HuH-7 (cell line): Measurements from ENCODE around the gene CPO.
A peak's percentile ranks its signal among the peaks of the same experiment; 100 is the strongest.

Experiments
- DNase-seq: peaks from one replicate; pipeline ENCODE4 v3.0.0; 2011; ENCODE audit warnings: low spot score

CPO gene

GRCh38 chr2:206974551-206974950 is 35.2 kb downstream of the CPO start:
- no peak for DNase-seq

- DNase-seq: no peak
Observed at GRCh38 chr2:206978746-206979145, 39.4 kb downstream of the CPO start.

GRCh38 chr2:206979365-206979764 is 40.0 kb downstream of the CPO start:
- DNase-seq: no peak

- no peak for DNase-seq
Observed at GRCh38 chr2:206979922-206980321, 40.6 kb downstream of the CPO start.

GRCh38 chr2:206980413-206980812 is 41.1 kb downstream of the CPO start:
- no peak for DNase-seq

- no peak for DNase-seq
Observed at GRCh38 chr2:206981086-206981674, 41.9 kb downstream of the CPO start.

GRCh38 chr2:206981739-206982340 is 42.5 kb downstream of the CPO start:
- peak; percentile 30 for DNase-seq

GRCh38 chr2:206982360-206982955 is 43.1 kb downstream of the CPO start:
- no peak for DNase-seq

GRCh38 chr2:206983161-206983859 is 44.0 kb downstream of the CPO start:
- DNase-seq: no peak

- no peak for DNase-seq
Observed at GRCh38 chr2:206984206-206984605, 44.9 kb downstream of the CPO start.

GRCh38 chr2:206986943-206987342 is 47.6 kb downstream of the CPO start:
- DNase-seq: no peak

- DNase-seq: no peak
Observed at GRCh38 chr2:206987810-206988209, 48.5 kb downstream of the CPO start.

GRCh38 chr2:206988884-206989283 is 49.6 kb downstream of the CPO start:
- DNase-seq: no peak

GRCh38 chr2:206989311-206989710 is 50.0 kb downstream of the CPO start:
- peak; percentile 58 for DNase-seq

- no peak for DNase-seq
Observed at GRCh38 chr2:206990360-206990759, 51.0 kb downstream of the CPO start.

GRCh38 chr2:206991070-206991469 is 51.8 kb downstream of the CPO start:
- DNase-seq: no peak

GRCh38 chr2:206993396-206993911 is 54.1 kb downstream of the CPO start:
- DNase-seq: no peak

- DNase-seq: no peak
Observed at GRCh38 chr2:206993964-206994363, 54.6 kb downstream of the CPO start.

- DNase-seq: no peak
Observed at GRCh38 chr2:206996556-206997065, 57.3 kb downstream of the CPO start.

GRCh38 chr2:207008105-207008990 is 69.0 kb downstream of the CPO start:
- DNase-seq: no peak

- no peak for DNase-seq
Observed at GRCh38 chr2:207012461-207012860, 73.1 kb downstream of the CPO start.

- DNase-seq: no peak
Observed at GRCh38 chr2:207014424-207014823, 75.1 kb downstream of the CPO start.
